HL-60/S4 treated with retinoic acid at 250 ng/mL for 4 days and 3 days (cell line): ENCODE measurements around the gene DCC.

Source experiments
- in situ Hi-C: fragments of 300-500 bp; cut with MboI; formaldehyde crosslinking; loops from 2 replicates; pipeline ENCODE4 v1.7.0; 2022; ENCODE audit warnings: low sequenced_read_pairs

DCC gene

GRCh38 chr18:52588931-52589330, 248.9 kb downstream of the DCC start:
- in situ Hi-C loops, result no loop called here

DNA sequence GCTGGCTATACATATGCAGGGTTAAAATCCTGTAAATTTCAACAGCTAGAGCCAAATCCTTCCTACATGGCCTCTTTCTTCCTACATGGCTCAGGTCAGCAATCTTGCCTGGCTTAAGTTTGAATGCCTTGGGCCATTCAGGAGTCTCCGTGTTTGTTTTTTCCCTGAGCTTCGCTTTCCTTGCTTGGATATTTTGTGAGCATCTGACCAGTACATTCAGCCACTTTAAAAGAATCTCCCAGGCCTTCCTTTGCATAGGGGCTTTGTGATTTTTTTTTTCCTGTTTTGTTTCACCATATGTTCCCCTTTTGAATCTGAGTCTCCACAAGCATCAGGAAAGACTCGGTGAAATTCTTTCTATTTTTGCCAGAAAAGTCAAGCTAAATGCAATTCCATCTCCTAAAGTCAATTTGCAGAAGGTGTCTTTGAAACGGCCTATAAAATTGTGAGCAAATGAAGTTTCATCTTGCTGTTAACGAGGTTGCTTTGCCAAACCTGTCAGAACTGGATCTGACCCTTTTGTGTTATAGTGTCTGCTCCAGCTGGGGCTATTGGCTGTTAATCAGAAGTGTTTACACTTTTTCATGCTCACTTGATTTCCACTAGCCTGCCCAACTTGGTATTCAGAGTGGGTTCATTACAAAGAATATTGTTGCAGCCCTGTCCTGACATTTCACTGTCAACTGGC, 256.9 kb downstream of the DCC start:
- in situ Hi-C loops, result no loop called here

- in situ Hi-C loops, result no loop called here
Observed at GRCh38 chr18:52598921-52599320, 258.9 kb downstream of the DCC start.

- in situ Hi-C loops, result no loop called here
Observed at GRCh38 chr18:52602820-52603219, 262.8 kb downstream of the DCC start.

- in situ Hi-C loops, result no loop called here
Observed at GRCh38 chr18:52605345-52605744, 265.3 kb downstream of the DCC start.

DNA sequence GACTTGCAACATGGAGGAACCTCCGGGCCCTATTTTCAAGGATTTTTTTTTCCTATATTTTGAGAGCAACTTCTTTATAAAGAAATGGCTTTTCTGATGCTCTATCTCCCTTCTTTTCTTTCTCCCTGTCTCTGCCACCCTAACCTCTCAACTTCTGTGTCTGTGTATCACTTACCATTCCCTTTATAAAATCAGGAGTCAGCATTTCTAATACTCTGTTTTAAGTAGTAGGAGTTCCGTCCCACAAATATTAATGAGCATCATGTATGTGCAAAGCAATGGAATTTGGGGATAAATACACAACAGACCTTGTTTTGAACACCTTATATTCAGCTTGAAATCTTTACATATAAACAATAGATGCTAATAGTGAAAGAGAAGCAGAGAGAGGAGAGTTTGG, 268.0 kb downstream of the DCC start:
- in situ Hi-C loops, result no loop called here

DNA sequence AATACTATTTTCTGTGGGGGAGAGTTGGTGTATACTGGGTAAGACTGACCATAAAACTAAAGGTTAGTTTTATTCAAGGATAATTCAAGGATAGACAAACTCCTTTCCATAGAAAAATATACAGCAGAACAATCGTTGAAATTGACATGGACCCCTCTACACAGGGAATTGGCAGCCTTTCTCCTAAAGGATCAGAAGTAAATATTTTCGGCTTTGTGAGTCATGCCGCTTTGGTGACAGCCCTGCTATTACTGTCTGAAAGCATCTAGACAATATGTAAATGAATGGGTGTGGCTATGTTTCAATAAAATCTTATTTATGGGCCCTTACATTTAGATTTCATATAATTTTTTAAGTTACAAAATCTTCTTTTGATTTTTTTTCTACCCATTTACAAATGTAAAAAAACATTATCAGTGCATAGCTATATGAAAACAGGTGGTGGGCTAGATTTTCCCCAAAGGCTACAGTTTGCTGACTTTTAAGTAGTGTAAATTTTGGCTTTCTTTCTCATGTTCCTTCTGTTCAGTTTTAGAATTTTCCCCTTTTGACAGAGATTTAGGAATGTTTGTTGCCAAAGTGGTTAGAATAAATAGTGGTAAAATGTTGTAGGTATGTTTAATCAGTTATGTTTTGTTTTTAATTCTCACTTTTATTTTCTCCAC, 270.6 kb downstream of the DCC start:
- in situ Hi-C loops, result no loop called here

- in situ Hi-C loops, result no loop called here
Observed at GRCh38 chr18:52612406-52612805, 272.4 kb downstream of the DCC start.

DNA sequence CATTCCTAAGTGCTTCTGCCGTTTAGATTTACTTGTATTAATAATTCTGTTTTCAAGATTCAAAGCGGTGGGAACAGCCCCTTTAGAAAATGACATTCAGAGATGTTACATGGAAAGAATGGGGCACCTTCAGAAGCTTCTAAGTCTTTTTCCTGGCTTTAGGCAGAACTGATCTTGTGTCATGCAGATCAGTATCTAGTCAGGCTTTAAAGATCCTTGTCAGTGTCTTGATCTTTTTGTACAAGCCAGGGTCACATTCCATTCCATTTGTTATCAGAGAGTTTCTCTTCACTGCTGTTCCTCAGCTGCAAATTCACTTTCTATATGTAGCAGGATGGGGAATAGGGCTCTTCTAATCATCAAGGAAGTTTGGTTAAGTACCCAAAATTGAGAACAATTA, 275.3 kb downstream of the DCC start:
- in situ Hi-C loops, result no loop called here

DNA sequence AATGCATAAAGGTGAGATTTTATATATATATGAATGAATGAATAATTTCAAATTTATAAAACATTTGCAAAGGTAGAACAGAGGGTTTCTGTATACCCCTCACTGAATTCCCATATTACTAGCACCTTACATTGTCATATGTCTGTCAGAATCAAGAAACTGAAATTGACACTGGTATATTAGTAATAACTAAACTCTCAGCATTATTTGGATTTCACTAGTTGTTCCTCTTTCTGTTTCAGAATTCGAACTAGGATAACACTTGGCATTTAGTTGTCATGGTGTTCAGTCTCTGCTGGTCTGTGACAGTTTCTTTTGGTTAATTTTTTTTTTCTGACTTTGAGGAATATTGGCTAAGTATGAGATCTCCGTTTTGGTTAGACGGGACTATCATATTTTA, 275.9 kb downstream of the DCC start:
- in situ Hi-C loops, result no loop called here

GRCh38 chr18:52617931-52618330, 277.9 kb downstream of the DCC start:
- in situ Hi-C loops, result no loop called here

- in situ Hi-C loops, result no loop called here
Observed at GRCh38 chr18:52620926-52621439, 281.0 kb downstream of the DCC start.

DNA sequence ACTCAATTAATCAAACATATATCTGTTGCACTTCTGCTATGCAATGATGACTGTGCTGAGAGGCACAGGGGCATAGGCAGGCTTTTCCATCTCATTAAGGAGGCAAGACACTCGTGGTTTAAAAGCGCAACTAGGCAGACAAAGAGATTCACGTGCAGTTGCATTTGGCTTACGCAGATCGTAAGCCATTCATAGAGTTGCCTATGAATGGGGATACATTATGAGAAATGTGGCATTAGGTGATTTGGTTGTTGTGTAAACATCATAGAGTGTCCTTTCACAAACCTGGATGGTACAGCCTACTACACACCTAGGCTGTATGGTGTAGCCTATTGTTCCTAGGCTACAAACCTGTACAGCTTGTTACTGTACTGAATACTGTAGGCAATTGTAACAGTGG, 284.7 kb downstream of the DCC start:
- in situ Hi-C loops, result no loop called here

- in situ Hi-C loops, result no loop called here
Observed at GRCh38 chr18:52636536-52636935, 296.5 kb downstream of the DCC start.

GRCh38 chr18:52648201-52648600, 308.2 kb downstream of the DCC start:
- in situ Hi-C loops, result no loop called here

- in situ Hi-C loops, result no loop called here
Observed at GRCh38 chr18:52652391-52652790, 312.4 kb downstream of the DCC start.

DNA sequence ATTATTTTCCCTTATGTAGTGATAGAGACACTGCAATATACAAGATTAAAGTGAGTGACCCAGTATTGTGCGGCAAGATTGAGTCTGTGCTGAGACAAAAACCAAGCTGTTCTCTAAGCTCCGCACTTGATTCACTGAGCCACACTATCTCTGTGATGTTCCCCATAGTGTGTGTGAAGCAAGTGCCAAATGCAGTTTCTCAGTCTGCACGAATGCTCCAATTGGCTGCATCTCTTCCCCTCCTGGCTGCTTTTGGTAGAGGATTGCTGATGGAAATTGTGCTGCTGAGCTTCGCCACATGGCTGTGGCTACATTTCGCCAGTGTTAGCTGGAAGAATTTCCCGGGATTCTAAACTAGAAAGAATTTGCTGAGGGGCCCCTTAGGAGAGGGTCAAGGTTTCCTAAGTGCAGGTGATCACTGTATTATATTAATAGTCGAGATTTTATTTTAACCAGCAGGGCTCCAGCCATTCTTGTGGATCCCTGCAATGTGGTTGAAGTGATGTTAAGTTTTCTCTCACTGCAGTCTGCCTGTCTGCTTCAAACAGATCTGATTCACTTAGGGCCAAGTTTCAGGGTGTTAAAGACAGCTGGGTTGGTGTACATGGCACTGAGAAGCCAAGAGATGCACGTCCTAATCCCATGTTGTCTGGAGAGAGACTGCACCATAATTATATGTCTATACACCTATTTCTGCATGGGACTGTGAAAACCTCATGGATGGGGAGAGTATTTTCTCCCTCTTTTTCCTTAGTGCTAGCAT, 317.2 kb downstream of the DCC start:
- in situ Hi-C loops, result no loop called here

- in situ Hi-C loops, result no loop called here
Observed at GRCh38 chr18:52667463-52668065, 327.6 kb downstream of the DCC start.

- in situ Hi-C loops, result no loop called here
Observed at GRCh38 chr18:52670896-52671295, 330.9 kb downstream of the DCC start.

DNA sequence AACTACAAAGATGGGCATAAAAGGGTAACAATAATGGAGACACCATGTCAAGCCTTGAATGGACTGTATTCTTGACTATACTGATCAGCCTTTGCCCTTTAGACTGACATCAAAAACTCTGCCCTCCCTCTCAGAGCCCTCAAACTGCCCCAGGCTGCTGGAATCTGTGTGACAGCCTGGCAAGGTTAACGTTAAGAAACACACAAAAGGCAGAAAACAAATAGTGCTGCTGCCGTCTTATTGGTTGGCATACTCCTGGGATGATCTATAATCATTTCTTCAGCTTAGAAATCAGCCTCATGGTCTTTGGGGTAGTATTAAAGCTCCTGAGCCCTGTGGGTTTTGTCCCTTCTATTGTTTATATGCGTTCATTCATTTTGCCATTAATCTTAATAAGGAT, 338.0 kb downstream of the DCC start:
- in situ Hi-C loops, result no loop called here

- in situ Hi-C loops, result no loop called here
Observed at GRCh38 chr18:52678551-52678950, 338.6 kb downstream of the DCC start.
